Germinal center (tissue), 1 donor: Measurements from ENCODE around the gene NCOR2.
A peak's percentile ranks its signal among the peaks of the same experiment; 100 is the strongest.
"Not testable (repeated sequence)": the region's sequence is repeated elsewhere in the genome, so short reads cannot be mapped to it uniquely, and the experiment has no call there.

ENCODE experiments used
- DNase-seq: peaks from one replicate; pipeline ENCODE4 v3.0.0; 2012; ENCODE audit warnings: mixed read lengths, low spot score

Gene NCOR2

GRCh38 chr12:124599074-124599999 is 31.9 kb upstream of the NCOR2 start:
- no peak for DNase-seq

DNA sequence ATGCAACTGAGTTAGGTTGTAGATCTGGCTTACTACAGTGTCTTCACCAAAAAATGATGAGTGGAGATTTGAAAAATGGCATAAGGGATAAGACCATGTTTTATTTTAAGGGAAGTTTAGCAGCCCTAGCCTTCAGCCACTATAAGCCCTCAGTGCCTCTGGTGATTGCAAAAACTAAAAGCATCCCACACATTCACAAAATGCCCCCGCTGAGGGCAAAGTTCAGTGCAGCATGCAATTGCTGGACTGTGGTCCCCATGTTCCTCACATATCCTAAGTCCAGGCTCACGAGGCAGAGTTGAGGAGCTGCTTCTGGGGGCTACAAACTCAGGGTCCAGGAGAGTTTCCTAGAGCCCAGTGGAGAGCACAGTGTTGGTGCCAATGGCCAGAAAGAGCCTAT is 29.6 kb upstream of the NCOR2 start:
- DNase-seq = no peak

- no peak for DNase-seq
These were observed 28.0 kb upstream of the NCOR2 start for GRCh38 chr12:124595444-124595843.

- no peak for DNase-seq
These were observed 27.4 kb upstream of the NCOR2 start for GRCh38 chr12:124594851-124595250.

- DNase-seq = no peak
These were observed 26.5 kb upstream of the NCOR2 start for GRCh38 chr12:124593851-124594401.

- DNase-seq = no peak
These were observed 25.8 kb upstream of the NCOR2 start for GRCh38 chr12:124593176-124593575.

DNA sequence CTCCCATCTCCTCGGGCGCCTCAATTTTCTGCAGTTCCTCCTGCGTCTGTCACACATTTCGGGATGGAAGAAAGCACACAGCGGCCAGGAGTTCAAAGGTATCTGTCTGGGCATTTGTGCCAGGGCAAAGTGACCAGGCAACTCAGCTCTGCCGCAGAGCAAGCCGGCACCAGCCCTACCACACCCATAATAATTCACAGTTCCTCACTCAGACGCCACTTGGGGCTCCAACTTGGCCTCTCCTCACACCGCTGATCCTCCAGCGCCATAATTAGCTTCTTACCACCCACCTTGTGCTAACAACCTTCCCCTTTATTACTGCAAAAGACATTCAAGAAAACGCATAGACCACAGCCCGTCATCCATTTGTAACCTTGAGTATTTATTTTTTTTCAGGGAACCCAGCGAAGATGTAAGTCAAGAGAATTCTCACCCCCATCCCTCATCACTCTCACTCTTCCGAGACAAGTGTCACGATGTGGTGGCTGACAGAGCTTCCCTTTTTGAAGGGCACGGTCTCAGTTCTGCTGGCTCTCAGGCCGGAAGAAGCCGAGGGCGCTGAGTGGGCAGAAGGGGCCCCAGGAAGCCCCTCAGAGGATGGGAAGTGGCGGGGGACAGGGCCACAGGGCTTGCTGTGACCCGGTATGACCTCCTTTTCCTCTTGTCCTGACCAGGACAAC is 25.2 kb upstream of the NCOR2 start:
- peak; percentile 29 for DNase-seq

GRCh38 chr12:124592050-124592449 is 24.6 kb upstream of the NCOR2 start:
- DNase-seq = no peak

GRCh38 chr12:124590447-124590846 is 23.0 kb upstream of the NCOR2 start:
- no peak for DNase-seq

- no peak for DNase-seq
These were observed 21.4 kb upstream of the NCOR2 start for GRCh38 chr12:124588751-124589267.

- no peak for DNase-seq
These were observed 20.7 kb upstream of the NCOR2 start for GRCh38 chr12:124588018-124588634.

DNA sequence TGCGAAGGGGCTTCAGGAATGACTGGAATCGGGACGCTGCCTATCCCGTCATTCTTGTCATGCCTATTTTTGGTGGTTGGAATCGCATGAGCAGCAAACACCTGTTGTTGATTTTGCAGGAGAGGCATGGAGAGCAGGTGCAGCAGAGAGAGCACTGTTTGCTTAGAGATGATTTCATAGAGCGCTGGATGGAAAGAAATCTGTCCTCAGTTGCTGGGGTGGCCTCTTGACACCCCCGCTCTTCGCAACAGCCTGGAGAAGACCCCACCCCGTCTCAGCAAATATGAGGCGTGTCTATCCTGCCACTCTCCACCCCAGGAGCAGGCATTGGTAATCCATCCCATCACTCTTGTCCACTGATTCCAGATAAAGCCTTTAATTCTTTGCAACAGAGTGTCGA is 19.3 kb upstream of the NCOR2 start:
- no peak for DNase-seq

DNA sequence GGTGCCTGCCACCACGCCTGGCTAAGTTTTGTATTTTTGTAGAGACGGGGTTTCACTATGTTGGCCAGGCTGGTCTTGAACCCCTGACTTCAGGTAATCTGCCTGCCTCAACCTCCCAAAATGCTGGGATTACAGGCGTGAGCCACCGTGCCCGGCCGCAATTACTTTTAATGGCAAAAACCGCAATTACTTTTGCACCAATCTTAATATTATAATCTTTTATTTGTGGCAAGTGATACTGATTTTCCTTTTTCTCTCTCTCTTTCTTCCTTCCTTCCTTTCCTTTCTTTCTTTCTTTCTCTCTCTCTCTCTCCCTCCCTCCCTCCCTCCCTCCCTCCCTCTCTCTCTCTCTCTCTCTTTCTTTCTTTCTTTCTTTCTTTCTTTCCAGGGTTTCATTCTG is 17.1 kb upstream of the NCOR2 start:
- not testable (repeated sequence) for DNase-seq

- DNase-seq = peak; percentile 44
These were observed 16.4 kb upstream of the NCOR2 start for GRCh38 chr12:124583854-124584253.

GRCh38 chr12:124582108-124582424 is 14.7 kb upstream of the NCOR2 start:
- no peak for DNase-seq

- no peak for DNase-seq
These were observed 14.1 kb upstream of the NCOR2 start for GRCh38 chr12:124581307-124582107.

DNA sequence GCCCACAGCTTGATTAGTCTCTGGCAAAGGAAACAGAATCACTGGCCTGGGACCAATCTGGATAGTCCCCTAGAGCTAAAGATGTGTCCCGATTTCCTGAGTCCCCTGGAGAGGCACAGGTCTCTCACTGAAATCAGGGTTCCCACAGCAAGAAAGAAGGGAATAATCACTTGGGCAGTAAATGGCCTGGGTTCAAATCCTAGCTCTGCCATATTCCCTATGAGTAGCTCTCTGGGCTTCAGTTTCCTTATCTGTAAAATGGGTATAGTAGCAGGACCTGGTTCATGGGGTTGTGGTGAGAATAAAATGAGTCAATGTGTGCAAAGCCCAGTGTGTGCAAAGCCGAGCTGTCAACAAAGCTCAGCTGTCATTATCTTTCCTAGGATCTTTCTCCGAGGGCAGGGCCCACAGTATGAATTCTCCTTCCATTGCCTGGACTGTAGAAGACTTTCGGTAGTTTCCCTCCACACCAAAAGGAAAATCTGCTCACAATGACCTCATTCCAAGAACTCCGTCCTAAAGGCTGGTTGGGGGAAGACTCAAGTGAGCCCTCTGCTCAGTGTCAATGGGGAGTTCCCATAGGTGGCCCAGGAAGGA is 12.6 kb upstream of the NCOR2 start:
- no peak for DNase-seq

- DNase-seq = no peak
These were observed 11.4 kb upstream of the NCOR2 start for GRCh38 chr12:124578854-124579253.

GRCh38 chr12:124578445-124578844 is 11.0 kb upstream of the NCOR2 start:
- no peak for DNase-seq

GRCh38 chr12:124577986-124578385 is 10.6 kb upstream of the NCOR2 start:
- no peak for DNase-seq

GRCh38 chr12:124577374-124577773 is 10.0 kb upstream of the NCOR2 start:
- DNase-seq = no peak
